Tibial artery (tissue), 4 donors: ENCODE results near the gene SLC15A3.

ENCODE experiments used
- DNase-seq, 2 donors: peaks; one replicate each; pipeline ENCODE4 v3.0.0-alpha.2; 2019
- H3K27ac ChIP-seq, 2 donors: fragments of 200-600 bp; sonication (generic) in 1 of 2; 1 replicate in 1 of 2; 2 replicates in 1 of 2; pipeline ENCODE4 v1.5.1; 2018 to 2019; ENCODE audit warnings: mild to moderate bottlenecking in 1 of 2
- H3K27me3 ChIP-seq, 2 donors: fragments of 200-600 bp; sonication (generic) in 1 of 2; one replicate each; pipeline versions ENCODE4 v1.5.1 to v1.6.0; 2016 to 2019
- H3K36me3 ChIP-seq, 3 donors: fragments of 200-600 bp; sonication (generic) in 2 of 3; one replicate each; pipeline ENCODE4 v1.5.1; 2016 to 2019; ENCODE audit warnings: mild to moderate bottlenecking in 2 of 3
- H3K4me1 ChIP-seq, 4 donors: fragments of 200-600 bp; sonication (generic) in 2 of 4; 1 replicate in 3 of 4; 2 replicates in 1 of 4; pipeline ENCODE4 v1.5.1; 2016 to 2019
- H3K4me3 ChIP-seq, 2 donors: fragments of 200-600 bp; sonication (generic) in 1 of 2; 1 replicate in 1 of 2; 2 replicates in 1 of 2; pipeline ENCODE4 v1.5.1; 2018 to 2019; ENCODE audit warnings: mild to moderate bottlenecking in 2 of 2
- H3K9me3 ChIP-seq, 3 donors: fragments of 200-600 bp; sonication (generic) in 1 of 3; one replicate each; pipeline ENCODE4 v1.5.1; 2016 to 2019
- intact Hi-C: fragments of 100-400 bp; cut with DNase I; formaldehyde crosslinking; loops from one replicate; pipeline ENCODE4 v1.15.0; 2023; ENCODE audit warnings: low total_unique reads
- TF ChIP-seq, protein P1 (sequence below), 2 experiments: fragments of 200-600 bp in 1 of 2; fragments of 450-650 bp in 1 of 2; IDR thresholded peaks; one replicate each; pipeline ENCODE4 v1.5.1; 2017 to 2019; ENCODE audit warnings: antibody characterized with exemption in 2 of 2, mild to moderate bottlenecking in 1 of 2, moderate library complexity in 1 of 2

SLC15A3 gene

DNA sequence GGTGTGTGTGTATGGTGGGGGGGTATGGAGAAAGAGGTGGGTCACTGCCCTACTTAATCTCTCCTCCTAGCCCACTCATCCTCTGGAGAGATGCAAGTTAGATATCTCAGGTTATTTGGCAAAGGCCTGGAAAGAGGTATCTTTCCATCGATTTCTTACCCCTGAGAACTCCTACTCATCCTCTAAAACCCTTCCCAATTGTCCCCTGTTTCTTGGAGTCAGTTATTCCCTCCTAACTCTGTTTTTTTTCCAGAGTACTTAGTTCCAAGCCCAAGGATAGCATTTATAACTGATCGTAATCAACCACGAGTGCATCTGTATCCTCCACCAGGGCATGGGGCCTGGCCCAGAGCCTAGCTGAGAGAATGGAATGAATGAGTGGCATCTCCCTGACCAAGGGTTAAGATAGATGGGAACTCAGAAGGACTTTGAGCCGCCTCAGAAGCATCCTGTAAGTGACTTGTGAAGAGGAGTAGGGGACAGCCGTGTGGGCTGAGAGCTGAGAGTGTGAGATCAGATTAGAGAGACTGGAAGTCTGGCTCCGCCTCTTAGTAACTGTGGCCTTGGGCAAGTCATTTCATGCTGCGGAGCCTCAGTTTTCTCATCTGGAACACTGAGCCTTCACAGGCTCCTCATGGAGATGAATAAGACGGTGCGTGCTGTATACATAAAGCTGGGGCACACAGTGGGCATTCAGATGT is 35.8 kb upstream of the SLC15A3 start:
- Histone ChIP-seq H3K4me3 (no peak overlapping the region), H3K4me1 (no peaks in the 10 kb centered on the region), H3K9me3 (no peaks in the 10 kb centered on the region), H3K27me3 (peaks cover 0 to 39% of the 10 kb centered on the region in 2 donors), H3K36me3 (no peaks in the 10 kb centered on the region), H3K27ac (no peak overlapping the region)
- intact Hi-C loops, result no loop called here
- TF ChIP-seq, protein P1, sequence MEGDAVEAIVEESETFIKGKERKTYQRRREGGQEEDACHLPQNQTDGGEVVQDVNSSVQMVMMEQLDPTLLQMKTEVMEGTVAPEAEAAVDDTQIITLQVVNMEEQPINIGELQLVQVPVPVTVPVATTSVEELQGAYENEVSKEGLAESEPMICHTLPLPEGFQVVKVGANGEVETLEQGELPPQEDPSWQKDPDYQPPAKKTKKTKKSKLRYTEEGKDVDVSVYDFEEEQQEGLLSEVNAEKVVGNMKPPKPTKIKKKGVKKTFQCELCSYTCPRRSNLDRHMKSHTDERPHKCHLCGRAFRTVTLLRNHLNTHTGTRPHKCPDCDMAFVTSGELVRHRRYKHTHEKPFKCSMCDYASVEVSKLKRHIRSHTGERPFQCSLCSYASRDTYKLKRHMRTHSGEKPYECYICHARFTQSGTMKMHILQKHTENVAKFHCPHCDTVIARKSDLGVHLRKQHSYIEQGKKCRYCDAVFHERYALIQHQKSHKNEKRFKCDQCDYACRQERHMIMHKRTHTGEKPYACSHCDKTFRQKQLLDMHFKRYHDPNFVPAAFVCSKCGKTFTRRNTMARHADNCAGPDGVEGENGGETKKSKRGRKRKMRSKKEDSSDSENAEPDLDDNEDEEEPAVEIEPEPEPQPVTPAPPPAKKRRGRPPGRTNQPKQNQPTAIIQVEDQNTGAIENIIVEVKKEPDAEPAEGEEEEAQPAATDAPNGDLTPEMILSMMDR (IDR thresholded peaks at IDR 0.05), result no peak
- DNase-seq, result no peak

DNA sequence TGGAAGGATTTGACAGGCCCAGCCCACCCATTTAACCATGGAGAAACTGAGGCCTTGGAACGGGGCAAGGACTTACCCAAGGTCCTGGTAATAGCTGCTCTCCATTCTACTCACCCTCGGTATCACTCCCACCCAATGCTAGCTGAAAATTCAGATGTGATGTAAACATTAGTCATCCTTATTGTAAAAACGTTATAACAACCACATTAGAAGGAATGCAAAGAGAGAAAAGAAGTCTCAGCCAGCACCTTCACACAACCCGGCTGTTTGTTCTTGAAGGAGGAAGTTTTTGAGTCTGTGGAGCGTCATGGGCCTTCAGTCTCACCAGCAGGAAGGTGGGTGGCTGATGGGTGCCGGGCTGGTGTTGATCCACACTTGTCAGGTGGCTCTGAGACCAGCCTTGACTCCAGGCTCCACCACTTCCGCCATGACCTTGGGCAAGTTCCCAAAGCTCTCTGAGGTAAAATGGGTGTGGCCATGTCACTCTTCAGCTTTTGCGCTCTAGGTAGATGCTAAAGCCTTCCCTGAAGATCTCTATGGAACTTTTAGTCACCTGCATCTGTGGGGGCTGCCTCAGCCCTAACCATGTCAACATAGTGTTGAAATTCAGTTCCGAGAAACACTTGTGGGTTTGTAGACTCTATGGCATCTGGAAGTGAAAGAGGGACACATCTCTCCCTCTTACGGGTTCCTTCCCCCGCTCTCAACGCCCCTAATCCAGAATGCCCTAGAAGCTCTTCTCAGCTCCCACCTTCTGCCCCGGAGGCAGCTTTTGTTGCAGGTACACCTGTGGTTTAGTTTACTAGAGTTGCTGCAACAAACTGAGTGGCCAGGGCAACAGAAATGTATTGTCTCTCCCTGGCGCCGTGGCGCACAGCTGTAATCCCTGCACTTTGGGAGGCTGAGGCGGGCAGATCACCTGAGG is 34.3 kb upstream of the SLC15A3 start:
- H3K36me3 ChIP-seq, result no peaks in the 10 kb centered on the region
- no peaks in the 10 kb centered on the region for H3K4me1 ChIP-seq
- no peak overlapping the region for H3K27ac ChIP-seq
- TF ChIP-seq, protein P1 (IDR thresholded peaks at IDR 0.05), result no peak
- intact Hi-C loops, result no loop called here
- no peak for DNase-seq
- no peaks in the 10 kb centered on the region for H3K9me3 ChIP-seq
- no peak overlapping the region for H3K4me3 ChIP-seq
- H3K27me3 ChIP-seq, result peaks cover 0 to 33% of the 10 kb centered on the region in 2 donors

DNA sequence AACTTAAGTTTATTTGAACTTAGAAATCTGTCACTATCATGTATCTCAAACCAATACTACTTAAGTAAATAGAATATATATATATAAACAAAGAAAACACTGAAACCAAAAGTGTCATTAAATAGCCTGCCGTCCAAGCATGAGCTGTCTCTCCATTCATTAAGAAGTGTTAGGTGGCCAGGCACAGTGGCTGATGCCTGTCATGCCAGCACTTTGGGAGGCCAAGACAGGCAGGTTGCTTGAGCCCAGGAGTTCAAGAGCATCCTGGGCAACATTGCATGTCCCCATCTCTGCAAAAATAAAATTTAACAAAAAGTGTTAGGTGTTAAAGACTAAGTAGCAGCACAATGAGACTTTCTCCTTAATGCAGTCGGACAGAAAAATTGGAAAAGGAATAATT is 33.5 kb upstream of the SLC15A3 start:
- Histone ChIP-seq H3K27ac (no peak overlapping the region), H3K36me3 (no peaks in the 10 kb centered on the region), H3K9me3 (no peaks in the 10 kb centered on the region), H3K27me3 (peaks cover 0 to 37% of the 10 kb centered on the region in 2 donors), H3K4me1 (no peaks in the 10 kb centered on the region), H3K4me3 (no peak overlapping the region)
- TF ChIP-seq, protein P1 (IDR thresholded peaks at IDR 0.05), result no peak
- no peak for DNase-seq
- intact Hi-C loops, result no loop called here

DNA sequence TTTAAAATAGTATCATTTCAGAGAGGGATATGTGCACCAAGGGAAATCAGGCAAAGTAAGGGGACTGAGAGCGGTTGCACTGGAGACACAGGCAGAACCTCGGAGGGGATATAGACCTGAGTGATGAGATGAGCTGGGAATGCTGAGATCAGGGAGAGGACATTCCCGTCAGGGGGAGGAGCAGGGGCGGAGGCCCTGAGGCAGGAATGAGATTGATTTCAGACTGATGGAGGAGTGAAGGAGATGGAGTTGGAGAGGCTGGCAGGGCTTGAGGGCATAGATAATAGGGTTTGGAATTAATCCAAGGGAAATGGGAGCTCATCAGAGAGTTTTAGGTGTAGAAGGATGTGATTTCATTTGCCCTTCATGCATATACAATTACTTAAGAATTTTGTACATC is 32.7 kb upstream of the SLC15A3 start:
- TF ChIP-seq, protein P1 (IDR thresholded peaks at IDR 0.05), result no peak
- Histone ChIP-seq H3K36me3 (no peaks in the 10 kb centered on the region), H3K9me3 (no peaks in the 10 kb centered on the region), H3K4me1 (no peaks in the 10 kb centered on the region), H3K27me3 (peaks cover 0 to 44% of the 10 kb centered on the region in 2 donors), H3K4me3 (no peak overlapping the region), H3K27ac (no peak overlapping the region)
- intact Hi-C loops, result no loop called here
- DNase-seq, result no peak

DNA sequence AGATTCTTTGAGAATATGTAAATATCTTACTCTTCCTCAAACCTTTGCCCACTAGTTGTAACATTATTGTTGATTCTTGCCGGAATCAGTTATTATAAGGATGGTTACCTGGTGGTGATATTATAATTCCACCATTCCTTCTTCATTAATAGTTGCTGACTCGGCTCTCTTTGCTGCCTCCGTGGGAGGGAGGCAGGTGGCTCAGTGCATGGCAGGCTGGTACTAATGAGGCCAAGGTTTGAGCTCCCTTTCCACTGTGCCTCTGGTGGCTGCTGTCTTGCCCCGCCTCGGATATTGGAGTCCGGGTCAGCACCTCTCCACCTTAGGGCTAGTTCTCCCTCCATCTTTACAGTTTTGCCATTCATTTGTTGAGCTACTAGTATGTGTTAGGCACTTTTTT is 32.2 kb upstream of the SLC15A3 start:
- Histone ChIP-seq H3K4me1 (no peaks in the 10 kb centered on the region), H3K4me3 (no peak overlapping the region), H3K36me3 (no peaks in the 10 kb centered on the region), H3K27me3 (peaks cover 0 to 45% of the 10 kb centered on the region in 2 donors), H3K9me3 (no peaks in the 10 kb centered on the region), H3K27ac (no peak overlapping the region)
- TF ChIP-seq, protein P1 (IDR thresholded peaks at IDR 0.05), result no peak
- no peak for DNase-seq
- intact Hi-C loops, result no loop called here
